ENCODE data around the gene PRRC2A.

- TF ChIP-seq, protein P1, sequence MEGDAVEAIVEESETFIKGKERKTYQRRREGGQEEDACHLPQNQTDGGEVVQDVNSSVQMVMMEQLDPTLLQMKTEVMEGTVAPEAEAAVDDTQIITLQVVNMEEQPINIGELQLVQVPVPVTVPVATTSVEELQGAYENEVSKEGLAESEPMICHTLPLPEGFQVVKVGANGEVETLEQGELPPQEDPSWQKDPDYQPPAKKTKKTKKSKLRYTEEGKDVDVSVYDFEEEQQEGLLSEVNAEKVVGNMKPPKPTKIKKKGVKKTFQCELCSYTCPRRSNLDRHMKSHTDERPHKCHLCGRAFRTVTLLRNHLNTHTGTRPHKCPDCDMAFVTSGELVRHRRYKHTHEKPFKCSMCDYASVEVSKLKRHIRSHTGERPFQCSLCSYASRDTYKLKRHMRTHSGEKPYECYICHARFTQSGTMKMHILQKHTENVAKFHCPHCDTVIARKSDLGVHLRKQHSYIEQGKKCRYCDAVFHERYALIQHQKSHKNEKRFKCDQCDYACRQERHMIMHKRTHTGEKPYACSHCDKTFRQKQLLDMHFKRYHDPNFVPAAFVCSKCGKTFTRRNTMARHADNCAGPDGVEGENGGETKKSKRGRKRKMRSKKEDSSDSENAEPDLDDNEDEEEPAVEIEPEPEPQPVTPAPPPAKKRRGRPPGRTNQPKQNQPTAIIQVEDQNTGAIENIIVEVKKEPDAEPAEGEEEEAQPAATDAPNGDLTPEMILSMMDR (IDR thresholded peaks at IDR 0.05) = no peak
- no peak for TF ChIP-seq SMC3 (IDR thresholded peaks at IDR 0.05)
- no peak for TF ChIP-seq CHD2 (IDR thresholded peaks at IDR 0.05; ENCODE audit: low read length, partially characterized antibody)
- no peak for TF ChIP-seq POLR2A (IDR thresholded peaks at IDR 0.05; ENCODE audit: low read length)
- TF ChIP-seq NFE2L2 (conservative IDR thresholded peaks at IDR 0.05; ENCODE audit: low read length) = no peak
- TF ChIP-seq POLR2AphosphoS2 (conservative IDR thresholded peaks at IDR 0.05; ENCODE audit: low read length) = no peak
- TF ChIP-seq, protein P2, sequence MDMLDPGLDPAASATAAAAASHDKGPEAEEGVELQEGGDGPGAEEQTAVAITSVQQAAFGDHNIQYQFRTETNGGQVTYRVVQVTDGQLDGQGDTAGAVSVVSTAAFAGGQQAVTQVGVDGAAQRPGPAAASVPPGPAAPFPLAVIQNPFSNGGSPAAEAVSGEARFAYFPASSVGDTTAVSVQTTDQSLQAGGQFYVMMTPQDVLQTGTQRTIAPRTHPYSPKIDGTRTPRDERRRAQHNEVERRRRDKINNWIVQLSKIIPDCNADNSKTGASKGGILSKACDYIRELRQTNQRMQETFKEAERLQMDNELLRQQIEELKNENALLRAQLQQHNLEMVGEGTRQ (IDR thresholded peaks at IDR 0.05) = no peak
- TF ChIP-seq, protein P3, sequence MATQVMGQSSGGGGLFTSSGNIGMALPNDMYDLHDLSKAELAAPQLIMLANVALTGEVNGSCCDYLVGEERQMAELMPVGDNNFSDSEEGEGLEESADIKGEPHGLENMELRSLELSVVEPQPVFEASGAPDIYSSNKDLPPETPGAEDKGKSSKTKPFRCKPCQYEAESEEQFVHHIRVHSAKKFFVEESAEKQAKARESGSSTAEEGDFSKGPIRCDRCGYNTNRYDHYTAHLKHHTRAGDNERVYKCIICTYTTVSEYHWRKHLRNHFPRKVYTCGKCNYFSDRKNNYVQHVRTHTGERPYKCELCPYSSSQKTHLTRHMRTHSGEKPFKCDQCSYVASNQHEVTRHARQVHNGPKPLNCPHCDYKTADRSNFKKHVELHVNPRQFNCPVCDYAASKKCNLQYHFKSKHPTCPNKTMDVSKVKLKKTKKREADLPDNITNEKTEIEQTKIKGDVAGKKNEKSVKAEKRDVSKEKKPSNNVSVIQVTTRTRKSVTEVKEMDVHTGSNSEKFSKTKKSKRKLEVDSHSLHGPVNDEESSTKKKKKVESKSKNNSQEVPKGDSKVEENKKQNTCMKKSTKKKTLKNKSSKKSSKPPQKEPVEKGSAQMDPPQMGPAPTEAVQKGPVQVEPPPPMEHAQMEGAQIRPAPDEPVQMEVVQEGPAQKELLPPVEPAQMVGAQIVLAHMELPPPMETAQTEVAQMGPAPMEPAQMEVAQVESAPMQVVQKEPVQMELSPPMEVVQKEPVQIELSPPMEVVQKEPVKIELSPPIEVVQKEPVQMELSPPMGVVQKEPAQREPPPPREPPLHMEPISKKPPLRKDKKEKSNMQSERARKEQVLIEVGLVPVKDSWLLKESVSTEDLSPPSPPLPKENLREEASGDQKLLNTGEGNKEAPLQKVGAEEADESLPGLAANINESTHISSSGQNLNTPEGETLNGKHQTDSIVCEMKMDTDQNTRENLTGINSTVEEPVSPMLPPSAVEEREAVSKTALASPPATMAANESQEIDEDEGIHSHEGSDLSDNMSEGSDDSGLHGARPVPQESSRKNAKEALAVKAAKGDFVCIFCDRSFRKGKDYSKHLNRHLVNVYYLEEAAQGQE (IDR thresholded peaks at IDR 0.05) = no peak
- TF ChIP-seq, protein P4, sequence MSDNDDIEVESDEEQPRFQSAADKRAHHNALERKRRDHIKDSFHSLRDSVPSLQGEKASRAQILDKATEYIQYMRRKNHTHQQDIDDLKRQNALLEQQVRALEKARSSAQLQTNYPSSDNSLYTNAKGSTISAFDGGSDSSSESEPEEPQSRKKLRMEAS (IDR thresholded peaks at IDR 0.05) = no peak
- no peak for TF ChIP-seq FOSB (CRISPR knock-in tag; IDR thresholded peaks at IDR 0.05)
These were observed 41.4 kb upstream of the PRRC2A start for GRCh38 chr6:31579119-31579505.
